Tibial artery (tissue), 4 donors: Measurements from ENCODE around the gene PON3.

Source experiments
- DNase-seq, 2 donors: peaks; one replicate each; pipeline ENCODE4 v3.0.0-alpha.2; 2019
- H3K27ac ChIP-seq, 2 donors: fragments of 200-600 bp; sonication (generic) in 1 of 2; 1 replicate in 1 of 2; 2 replicates in 1 of 2; pipeline ENCODE4 v1.5.1; 2018 to 2019; ENCODE audit warnings: mild to moderate bottlenecking in 1 of 2
- H3K27me3 ChIP-seq, 2 donors: fragments of 200-600 bp; sonication (generic) in 1 of 2; one replicate each; pipeline versions ENCODE4 v1.5.1 to v1.6.0; 2016 to 2019
- H3K36me3 ChIP-seq, 3 donors: fragments of 200-600 bp; sonication (generic) in 2 of 3; one replicate each; pipeline ENCODE4 v1.5.1; 2016 to 2019; ENCODE audit warnings: mild to moderate bottlenecking in 2 of 3
- H3K4me1 ChIP-seq, 4 donors: fragments of 200-600 bp; sonication (generic) in 2 of 4; 1 replicate in 3 of 4; 2 replicates in 1 of 4; pipeline ENCODE4 v1.5.1; 2016 to 2019
- H3K4me3 ChIP-seq, 2 donors: fragments of 200-600 bp; sonication (generic) in 1 of 2; 1 replicate in 1 of 2; 2 replicates in 1 of 2; pipeline ENCODE4 v1.5.1; 2018 to 2019; ENCODE audit warnings: mild to moderate bottlenecking in 2 of 2
- H3K9me3 ChIP-seq, 3 donors: fragments of 200-600 bp; sonication (generic) in 1 of 3; one replicate each; pipeline ENCODE4 v1.5.1; 2016 to 2019
- intact Hi-C: fragments of 100-400 bp; cut with DNase I; formaldehyde crosslinking; loops from one replicate; pipeline ENCODE4 v1.15.0; 2023; ENCODE audit warnings: low total_unique reads
- TF ChIP-seq, protein P1 (sequence below), 2 experiments: fragments of 200-600 bp in 1 of 2; fragments of 450-650 bp in 1 of 2; IDR thresholded peaks; one replicate each; pipeline ENCODE4 v1.5.1; 2017 to 2019; ENCODE audit warnings: antibody characterized with exemption in 2 of 2, mild to moderate bottlenecking in 1 of 2, moderate library complexity in 1 of 2

Gene PON3

DNA sequence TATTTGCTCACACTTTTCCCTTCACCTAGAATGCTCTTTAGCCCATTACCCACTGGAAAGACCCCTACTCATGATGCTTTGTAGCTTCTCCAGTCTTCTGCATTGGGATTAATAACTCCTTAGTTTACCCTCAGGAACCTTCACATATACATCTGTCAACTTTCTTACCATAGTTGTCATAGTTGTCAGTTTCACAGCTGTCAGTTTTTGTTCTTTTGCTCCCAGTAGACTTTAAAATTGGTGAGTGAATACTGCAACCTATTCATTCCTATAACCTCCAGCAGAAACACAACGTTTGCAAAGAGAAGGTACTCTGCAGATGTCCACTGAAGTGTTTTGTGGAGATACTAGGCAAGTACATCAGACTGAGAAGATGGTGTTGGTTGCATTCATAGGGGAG is 74.5 kb downstream of the PON3 start:
- Histone ChIP-seq H3K27ac (no peak overlapping the region), H3K4me3 (no peak overlapping the region), H3K4me1 (no peaks in the 10 kb centered on the region), H3K27me3 (peaks cover 0 to 10% of the 10 kb centered on the region in 2 donors), H3K36me3 (no peaks in the 10 kb centered on the region), H3K9me3 (no peaks in the 10 kb centered on the region)
- TF ChIP-seq, protein P1, sequence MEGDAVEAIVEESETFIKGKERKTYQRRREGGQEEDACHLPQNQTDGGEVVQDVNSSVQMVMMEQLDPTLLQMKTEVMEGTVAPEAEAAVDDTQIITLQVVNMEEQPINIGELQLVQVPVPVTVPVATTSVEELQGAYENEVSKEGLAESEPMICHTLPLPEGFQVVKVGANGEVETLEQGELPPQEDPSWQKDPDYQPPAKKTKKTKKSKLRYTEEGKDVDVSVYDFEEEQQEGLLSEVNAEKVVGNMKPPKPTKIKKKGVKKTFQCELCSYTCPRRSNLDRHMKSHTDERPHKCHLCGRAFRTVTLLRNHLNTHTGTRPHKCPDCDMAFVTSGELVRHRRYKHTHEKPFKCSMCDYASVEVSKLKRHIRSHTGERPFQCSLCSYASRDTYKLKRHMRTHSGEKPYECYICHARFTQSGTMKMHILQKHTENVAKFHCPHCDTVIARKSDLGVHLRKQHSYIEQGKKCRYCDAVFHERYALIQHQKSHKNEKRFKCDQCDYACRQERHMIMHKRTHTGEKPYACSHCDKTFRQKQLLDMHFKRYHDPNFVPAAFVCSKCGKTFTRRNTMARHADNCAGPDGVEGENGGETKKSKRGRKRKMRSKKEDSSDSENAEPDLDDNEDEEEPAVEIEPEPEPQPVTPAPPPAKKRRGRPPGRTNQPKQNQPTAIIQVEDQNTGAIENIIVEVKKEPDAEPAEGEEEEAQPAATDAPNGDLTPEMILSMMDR (IDR thresholded peaks at IDR 0.05), result no peak
- no peak for DNase-seq
- intact Hi-C loops, result no loop called here

DNA sequence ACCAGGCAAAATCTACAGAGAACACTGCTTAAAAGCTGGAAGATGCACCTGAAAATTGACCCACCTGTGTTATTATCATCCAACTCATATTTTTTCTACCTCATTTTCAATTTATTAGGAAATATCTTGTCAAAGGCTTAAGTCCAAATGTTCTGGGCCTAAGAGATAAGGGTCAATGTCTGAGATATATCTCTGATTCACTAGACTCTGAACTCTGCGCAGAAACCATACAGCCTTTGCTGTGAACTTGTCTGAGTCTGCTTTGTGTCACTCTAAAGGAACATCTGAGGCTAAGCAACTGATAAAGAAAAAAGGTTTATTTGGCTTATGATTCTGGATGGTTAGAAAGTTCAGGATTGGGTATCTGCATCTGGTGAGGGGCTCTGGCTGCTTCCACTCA is 75.5 kb downstream of the PON3 start:
- H3K4me3 ChIP-seq, result no peak overlapping the region
- H3K27ac ChIP-seq, result no peak overlapping the region
- H3K36me3 ChIP-seq, result no peaks in the 10 kb centered on the region
- intact Hi-C loops, result no loop called here
- H3K9me3 ChIP-seq, result no peaks in the 10 kb centered on the region
- H3K27me3 ChIP-seq, result peaks cover 0 to 10% of the 10 kb centered on the region in 2 donors
- DNase-seq, result no peak
- H3K4me1 ChIP-seq, result no peaks in the 10 kb centered on the region
- TF ChIP-seq, protein P1 (IDR thresholded peaks at IDR 0.05), result no peak

DNA sequence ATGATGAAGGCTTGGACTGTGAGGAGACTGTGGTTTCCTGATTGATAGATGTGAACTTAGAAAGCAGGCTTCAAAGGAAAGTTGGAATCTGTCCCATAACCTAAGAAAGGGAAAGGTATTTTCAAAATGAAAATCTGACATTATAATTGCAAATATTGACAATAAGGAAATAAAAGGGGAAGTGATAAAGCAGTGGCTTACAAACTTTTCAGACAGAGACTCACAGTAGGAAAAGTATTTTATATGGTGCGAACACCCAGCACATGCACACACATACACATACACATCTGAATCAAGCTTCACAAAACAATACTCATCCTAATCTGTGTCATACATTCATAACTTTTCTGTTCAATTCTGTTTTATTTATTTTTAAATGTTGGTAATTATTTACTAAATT is 76.6 kb downstream of the PON3 start:
- peaks cover 0 to 10% of the 10 kb centered on the region in 2 donors for H3K27me3 ChIP-seq
- H3K9me3 ChIP-seq, result no peaks in the 10 kb centered on the region
- H3K4me1 ChIP-seq, result no peaks in the 10 kb centered on the region
- TF ChIP-seq, protein P1 (IDR thresholded peaks at IDR 0.05), result no peak
- intact Hi-C loops, result no loop called here
- H3K4me3 ChIP-seq, result no peak overlapping the region
- DNase-seq, result no peak
- no peak overlapping the region for H3K27ac ChIP-seq
- no peaks in the 10 kb centered on the region for H3K36me3 ChIP-seq

GRCh38 chr7:95318501-95319100 is 77.6 kb downstream of the PON3 start:
- no peak for DNase-seq
- no peak overlapping the region for H3K4me3 ChIP-seq
- no peaks in the 10 kb centered on the region for H3K27me3 ChIP-seq
- intact Hi-C loops, result no loop called here
- H3K9me3 ChIP-seq, result no peaks in the 10 kb centered on the region
- H3K4me1 ChIP-seq, result no peaks in the 10 kb centered on the region
- H3K27ac ChIP-seq, result no peak overlapping the region
- no peaks in the 10 kb centered on the region for H3K36me3 ChIP-seq
- TF ChIP-seq, protein P1 (IDR thresholded peaks at IDR 0.05), result no peak

GRCh38 chr7:95317966-95318365 is 78.2 kb downstream of the PON3 start:
- Histone ChIP-seq H3K9me3 (no peaks in the 10 kb centered on the region), H3K4me3 (no peak overlapping the region), H3K27me3 (no peaks in the 10 kb centered on the region), H3K27ac (no peak overlapping the region), H3K4me1 (no peaks in the 10 kb centered on the region), H3K36me3 (no peaks in the 10 kb centered on the region)
- TF ChIP-seq, protein P1 (IDR thresholded peaks at IDR 0.05), result no peak
- intact Hi-C loops, result no loop called here
- no peak for DNase-seq

DNA sequence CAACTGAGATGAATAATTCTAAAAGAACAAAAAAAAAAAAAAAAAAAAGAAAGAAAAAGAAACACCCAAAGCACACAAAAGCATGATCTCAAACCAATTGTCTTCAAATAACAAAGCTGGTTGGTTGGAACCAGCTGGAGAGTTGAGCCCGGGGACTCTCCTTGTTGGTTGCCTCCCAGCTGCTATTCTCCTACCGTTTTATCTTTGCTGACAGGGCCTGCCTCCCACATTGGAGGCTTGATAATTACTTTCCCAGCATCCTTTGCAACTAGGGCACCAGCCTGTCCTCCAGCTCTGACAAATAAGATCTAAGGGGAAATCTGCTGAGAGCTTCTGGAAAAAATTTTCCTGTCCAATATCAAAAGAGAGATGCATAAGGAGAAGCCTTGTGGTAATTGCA is 78.6 kb downstream of the PON3 start:
- Histone ChIP-seq H3K36me3 (no peaks in the 10 kb centered on the region), H3K4me1 (no peaks in the 10 kb centered on the region), H3K9me3 (no peaks in the 10 kb centered on the region), H3K4me3 (no peak overlapping the region), H3K27ac (no peak overlapping the region), H3K27me3 (no peaks in the 10 kb centered on the region)
- TF ChIP-seq, protein P1 (IDR thresholded peaks at IDR 0.05), result no peak
- no peak for DNase-seq
- intact Hi-C loops, result no loop called here
